T-helper 1 cell treated with Interleukin-12 subunit alpha and Interleukin-12 subunit beta and Interleukin-4 antibody, amounts not matched to agents 30 μg/mL and 1 μg/mL, for 36 hours (primary cell): ENCODE measurements around the gene NR6A1.

ENCODE experiments used
- H3K27ac Mint-ChIP-seq: one replicate; pipeline ENCODE4 v1.8.0; 2021; ENCODE audit warnings: mild to moderate bottlenecking, mixed read lengths
- H3K27me3 Mint-ChIP-seq: one replicate; pipeline ENCODE4 v1.8.0; 2021; ENCODE audit warnings: low read depth, mixed read lengths
- H3K36me3 Mint-ChIP-seq: one replicate; pipeline ENCODE4 v1.8.0; 2021; ENCODE audit warnings: low read depth, mixed read lengths
- H3K4me1 Mint-ChIP-seq: one replicate; pipeline ENCODE4 v1.8.0; 2021; ENCODE audit warnings: low read depth, mixed read lengths
- H3K4me3 Mint-ChIP-seq: one replicate; pipeline ENCODE4 v1.8.0; 2021; ENCODE audit warnings: mild to moderate bottlenecking, moderate library complexity, mixed read lengths
- H3K9me3 Mint-ChIP-seq: one replicate; pipeline ENCODE4 v1.8.0; 2021; ENCODE audit warnings: mixed read lengths

NR6A1 gene

GRCh38 chr9:124673063-124673462 lies 98.0 kb downstream of the NR6A1 start:
- H3K9me3 Mint-ChIP-seq: no peaks in the 10 kb centered on the region
- H3K27ac Mint-ChIP-seq: no peak overlapping the region
- H3K4me1 Mint-ChIP-seq: peaks cover 10% of the 10 kb centered on the region
- H3K36me3 Mint-ChIP-seq: no peaks in the 10 kb centered on the region
- H3K4me3 Mint-ChIP-seq: no peak overlapping the region
- peaks cover 5% of the 10 kb centered on the region for H3K27me3 Mint-ChIP-seq

DNA sequence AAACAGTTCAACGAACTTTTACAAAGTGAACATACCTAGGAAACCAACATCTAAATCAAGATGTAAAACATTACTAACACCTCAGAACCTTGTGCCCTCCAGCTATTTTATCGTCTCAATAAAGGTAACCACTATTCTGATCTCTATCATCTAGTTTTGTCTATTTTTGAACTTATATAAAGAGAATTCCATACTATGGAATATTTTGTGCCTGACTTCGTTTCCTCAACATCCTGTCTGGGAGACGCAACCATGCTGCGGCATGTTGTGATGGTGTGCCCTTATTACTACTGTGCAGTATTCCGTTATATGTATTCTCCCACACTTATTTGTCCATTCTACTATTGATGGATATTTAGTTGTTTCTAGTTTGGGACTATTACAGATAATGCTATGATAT lies 99.2 kb downstream of the NR6A1 start:
- Mint-ChIP-seq H3K9me3 (no peaks in the 10 kb centered on the region), H3K36me3 (no peaks in the 10 kb centered on the region), H3K4me1 (peaks cover 10% of the 10 kb centered on the region), H3K4me3 (no peak overlapping the region), H3K27me3 (peaks cover 5% of the 10 kb centered on the region), H3K27ac (no peak overlapping the region)

GRCh38 chr9:124666642-124667041 lies 104.5 kb downstream of the NR6A1 start:
- Mint-ChIP-seq H3K36me3 (no peaks in the 10 kb centered on the region), H3K4me1 (no peaks in the 10 kb centered on the region), H3K9me3 (no peaks in the 10 kb centered on the region), H3K4me3 (no peak overlapping the region), H3K27me3 (peaks cover 12% of the 10 kb centered on the region), H3K27ac (no peak overlapping the region)

DNA sequence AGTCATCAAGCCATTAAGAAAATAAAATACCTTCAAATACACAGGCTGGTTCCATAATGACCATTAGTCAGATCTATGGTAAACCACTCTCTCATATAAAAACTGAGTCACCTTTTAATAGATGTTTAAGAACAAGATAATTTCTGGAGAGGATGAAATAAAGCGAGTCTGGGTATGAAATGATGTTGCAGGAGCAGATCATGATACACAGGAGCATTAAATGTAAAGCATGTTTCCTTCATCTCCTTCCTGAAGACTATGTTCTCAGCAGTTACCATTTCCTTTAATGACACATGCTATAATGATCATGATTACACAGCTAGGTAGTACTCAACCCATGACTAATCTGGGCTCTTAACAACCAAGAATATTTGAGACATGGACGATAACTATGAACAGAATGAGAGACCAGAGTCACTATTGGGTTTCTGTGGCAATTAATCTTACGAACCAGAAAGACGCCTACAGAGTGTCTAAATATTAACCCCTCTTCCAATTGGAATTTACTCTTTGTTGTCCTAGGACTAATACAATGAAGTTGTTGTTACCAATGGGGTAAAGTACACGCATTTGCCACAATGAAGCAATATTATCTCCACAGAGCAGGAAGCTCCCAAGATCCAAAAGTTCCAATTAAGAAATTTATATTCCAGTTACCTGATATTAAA lies 105.6 kb downstream of the NR6A1 start:
- Mint-ChIP-seq H3K36me3 (no peaks in the 10 kb centered on the region), H3K27me3 (peaks cover 15% of the 10 kb centered on the region), H3K27ac (no peak overlapping the region), H3K4me1 (peaks cover 3% of the 10 kb centered on the region), H3K9me3 (no peaks in the 10 kb centered on the region), H3K4me3 (no peak overlapping the region)

DNA sequence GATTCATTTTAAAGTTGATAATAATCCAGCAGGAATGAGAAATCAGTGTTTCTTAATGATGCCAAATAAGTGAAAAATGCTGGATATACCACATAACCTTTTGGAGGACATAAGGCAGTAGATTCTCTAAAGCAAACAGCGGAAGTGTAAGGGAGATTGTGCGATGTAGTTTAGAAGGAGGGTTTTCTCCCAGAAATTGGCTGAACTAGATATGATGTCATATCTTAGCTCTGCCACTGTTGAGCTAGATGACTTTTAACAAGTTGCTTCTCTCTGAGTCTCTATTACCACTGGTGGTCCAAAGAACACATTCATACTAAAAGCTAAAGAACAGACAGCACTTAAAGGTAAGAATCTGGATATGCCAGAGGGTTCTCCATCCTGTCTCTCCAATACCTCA lies 107.0 kb downstream of the NR6A1 start:
- H3K9me3 Mint-ChIP-seq: no peaks in the 10 kb centered on the region
- H3K4me1 Mint-ChIP-seq: peaks cover 12% of the 10 kb centered on the region
- H3K27me3 Mint-ChIP-seq: peaks cover 15% of the 10 kb centered on the region
- H3K4me3 Mint-ChIP-seq: no peak overlapping the region
- no peak overlapping the region for H3K27ac Mint-ChIP-seq
- H3K36me3 Mint-ChIP-seq: no peaks in the 10 kb centered on the region

DNA sequence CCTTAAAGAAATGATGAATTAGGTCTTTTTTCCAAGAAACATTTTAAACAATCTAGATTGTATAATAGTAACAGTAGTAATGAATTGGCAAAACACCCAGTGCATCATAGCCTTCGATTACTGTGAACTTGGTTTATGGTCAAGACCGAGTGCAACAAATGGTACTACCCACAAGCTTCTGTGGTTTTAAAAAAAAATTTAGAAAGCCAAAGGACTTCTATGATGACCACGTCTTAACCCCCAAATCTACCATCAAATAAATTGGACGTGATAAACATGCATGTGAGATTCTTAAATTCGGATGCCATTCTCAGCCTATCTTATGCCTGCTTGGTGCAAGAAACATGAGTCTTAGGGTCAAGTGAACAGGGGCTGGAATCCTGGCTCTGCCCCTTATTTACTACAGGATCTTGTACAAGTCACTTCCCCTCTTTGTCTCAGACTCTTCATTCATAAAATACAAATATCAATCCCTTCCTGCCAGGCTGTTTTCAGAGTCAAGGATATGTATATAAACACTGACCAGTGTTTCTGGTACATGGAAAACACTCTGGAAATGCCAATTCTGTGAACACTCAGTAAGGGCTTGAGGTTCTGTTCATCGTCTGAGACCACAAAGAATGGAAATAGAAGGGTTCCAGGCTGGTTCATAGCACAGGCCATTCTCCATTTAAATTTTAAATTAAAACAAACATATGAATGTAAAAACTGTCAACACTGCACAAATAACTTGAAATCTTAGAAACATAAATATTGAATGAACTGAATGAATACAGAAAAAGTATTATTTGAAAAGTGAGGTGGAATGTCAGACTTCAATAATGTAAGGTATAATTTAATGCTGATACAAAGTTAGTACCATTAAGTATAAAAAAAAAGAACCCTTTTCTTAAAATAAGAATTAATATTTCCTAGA lies 107.8 kb downstream of the NR6A1 start:
- H3K27me3 Mint-ChIP-seq: peaks cover 15% of the 10 kb centered on the region
- no peak overlapping the region for H3K27ac Mint-ChIP-seq
- H3K36me3 Mint-ChIP-seq: no peaks in the 10 kb centered on the region
- H3K4me1 Mint-ChIP-seq: peaks cover 20% of the 10 kb centered on the region
- no peaks in the 10 kb centered on the region for H3K9me3 Mint-ChIP-seq
- no peak overlapping the region for H3K4me3 Mint-ChIP-seq

GRCh38 chr9:124662561-124662960 lies 108.5 kb downstream of the NR6A1 start:
- no peaks in the 10 kb centered on the region for H3K36me3 Mint-ChIP-seq
- H3K9me3 Mint-ChIP-seq: no peaks in the 10 kb centered on the region
- H3K4me3 Mint-ChIP-seq: no peak overlapping the region
- H3K27me3 Mint-ChIP-seq: peaks cover 15% of the 10 kb centered on the region
- H3K4me1 Mint-ChIP-seq: peaks cover 23% of the 10 kb centered on the region
- no peak overlapping the region for H3K27ac Mint-ChIP-seq

DNA sequence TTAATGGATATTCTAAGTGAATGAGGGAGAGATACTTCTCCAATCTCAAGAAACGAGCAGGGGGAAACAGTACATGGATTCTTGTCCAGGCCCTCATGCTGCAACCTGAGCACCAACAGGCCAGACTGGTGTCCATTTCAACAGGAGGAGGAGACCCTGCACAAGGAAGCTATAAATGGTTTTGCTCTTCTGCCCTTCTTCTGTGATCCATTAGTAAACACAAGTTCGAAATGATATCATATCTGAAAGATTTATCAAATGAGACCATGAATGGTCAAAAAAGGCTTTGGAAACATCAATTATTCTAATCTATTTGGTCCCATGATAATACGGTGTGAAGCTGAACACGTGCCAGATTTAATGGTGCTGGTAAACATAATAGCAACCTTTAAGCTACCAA lies 109.8 kb downstream of the NR6A1 start:
- H3K4me3 Mint-ChIP-seq: peak overlapping the region; percentile 57
- no peaks in the 10 kb centered on the region for H3K36me3 Mint-ChIP-seq
- H3K27me3 Mint-ChIP-seq: peaks cover 15% of the 10 kb centered on the region
- H3K9me3 Mint-ChIP-seq: no peaks in the 10 kb centered on the region
- H3K27ac Mint-ChIP-seq: no peak overlapping the region
- H3K4me1 Mint-ChIP-seq: peaks cover 23% of the 10 kb centered on the region

DNA sequence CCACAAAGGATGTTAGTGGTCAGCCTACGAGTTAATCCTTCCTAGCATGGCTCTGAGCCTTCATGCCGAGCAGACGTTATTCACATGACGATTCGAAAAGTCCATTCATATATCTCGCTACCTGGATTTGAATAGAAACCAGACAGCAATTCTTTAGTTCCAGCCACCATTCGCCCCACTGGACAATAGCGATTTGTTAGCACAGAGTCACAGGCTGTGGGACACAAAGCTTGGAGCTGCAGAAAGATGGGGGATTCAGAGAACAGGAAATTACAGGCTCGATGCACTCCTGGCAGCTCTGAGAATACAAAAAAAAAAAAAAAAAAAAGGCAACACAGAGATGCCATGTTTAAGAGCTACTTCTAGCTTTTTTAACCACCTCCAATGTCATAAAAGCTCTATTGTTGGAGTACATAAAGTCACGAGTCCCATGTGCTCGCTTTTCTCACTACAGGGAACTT lies 110.7 kb downstream of the NR6A1 start:
- peaks cover 23% of the 10 kb centered on the region for H3K4me1 Mint-ChIP-seq
- peaks cover 15% of the 10 kb centered on the region for H3K27me3 Mint-ChIP-seq
- H3K36me3 Mint-ChIP-seq: no peaks in the 10 kb centered on the region
- H3K9me3 Mint-ChIP-seq: no peaks in the 10 kb centered on the region
- H3K27ac Mint-ChIP-seq: peak overlapping the region; percentile 12
- H3K4me3 Mint-ChIP-seq: peak overlapping the region; percentile 61

DNA sequence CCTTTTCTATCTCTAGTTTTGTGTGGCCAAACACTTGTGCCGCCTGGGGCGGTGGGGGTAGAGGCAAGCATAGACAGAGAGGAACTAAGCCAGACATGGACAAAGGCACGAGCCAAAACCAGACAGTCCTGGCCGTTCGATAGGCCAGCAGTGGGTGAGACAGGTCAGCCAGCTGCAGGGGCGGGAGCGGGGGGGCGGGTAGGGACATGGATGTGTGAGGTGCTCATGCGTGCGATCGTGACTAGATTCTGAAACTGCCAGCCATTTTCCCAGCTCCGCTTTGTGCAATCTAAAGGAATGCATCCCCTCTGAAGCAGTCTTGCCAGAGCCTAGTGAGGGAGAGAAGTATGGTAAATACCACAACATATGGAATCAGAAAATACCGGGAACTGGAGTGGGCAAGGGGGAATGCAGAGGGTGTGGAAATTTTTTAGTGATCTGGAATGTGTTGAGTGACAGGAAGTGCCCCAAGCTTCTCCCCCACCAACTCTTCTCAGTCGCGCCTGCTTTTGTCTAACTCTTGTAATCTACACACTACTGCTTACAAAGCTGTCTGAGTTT lies 111.9 kb downstream of the NR6A1 start:
- H3K4me1 Mint-ChIP-seq: peaks cover 23% of the 10 kb centered on the region
- no peaks in the 10 kb centered on the region for H3K36me3 Mint-ChIP-seq
- H3K27ac Mint-ChIP-seq: peak overlapping the region; percentile 32
- no peaks in the 10 kb centered on the region for H3K9me3 Mint-ChIP-seq
- H3K27me3 Mint-ChIP-seq: peaks cover 12% of the 10 kb centered on the region
- H3K4me3 Mint-ChIP-seq: peak overlapping the region; percentile 80

- no peaks in the 10 kb centered on the region for H3K9me3 Mint-ChIP-seq
- H3K36me3 Mint-ChIP-seq: no peaks in the 10 kb centered on the region
- H3K27ac Mint-ChIP-seq: no peak overlapping the region
- H3K4me1 Mint-ChIP-seq: peaks cover 23% of the 10 kb centered on the region
- H3K27me3 Mint-ChIP-seq: peaks cover 9% of the 10 kb centered on the region
- H3K4me3 Mint-ChIP-seq: peak overlapping the region; percentile 80
These were observed 112.7 kb downstream of the NR6A1 start for GRCh38 chr9:124658165-124659017.

DNA sequence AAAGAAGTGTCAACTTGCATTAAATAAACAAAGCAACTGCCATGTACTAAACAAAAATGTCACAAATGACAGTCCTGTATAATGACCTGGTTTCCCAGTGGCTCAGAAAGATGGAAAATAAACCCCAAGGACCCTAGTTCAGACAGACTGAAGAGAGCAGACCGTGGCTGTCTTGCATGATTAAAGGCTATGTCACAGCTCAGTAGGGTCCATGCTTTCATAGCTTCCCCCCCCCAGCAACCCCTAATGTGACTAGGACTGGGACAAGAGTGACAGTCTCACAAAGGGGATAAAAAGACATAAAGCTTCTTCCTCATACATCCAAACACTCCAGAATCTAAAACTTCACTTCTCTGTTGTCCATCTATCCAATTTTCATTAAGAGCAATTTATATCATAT lies 113.6 kb downstream of the NR6A1 start:
- Mint-ChIP-seq H3K27me3 (peaks cover 3% of the 10 kb centered on the region), H3K9me3 (no peaks in the 10 kb centered on the region), H3K4me3 (no peak overlapping the region), H3K36me3 (no peaks in the 10 kb centered on the region), H3K4me1 (peaks cover 23% of the 10 kb centered on the region), H3K27ac (no peak overlapping the region)

GRCh38 chr9:124654431-124654830 lies 116.7 kb downstream of the NR6A1 start:
- H3K27ac Mint-ChIP-seq: no peak overlapping the region
- H3K9me3 Mint-ChIP-seq: no peaks in the 10 kb centered on the region
- no peak overlapping the region for H3K4me3 Mint-ChIP-seq
- no peaks in the 10 kb centered on the region for H3K36me3 Mint-ChIP-seq
- H3K4me1 Mint-ChIP-seq: peaks cover 13% of the 10 kb centered on the region
- no peaks in the 10 kb centered on the region for H3K27me3 Mint-ChIP-seq
